H9 (cell line): ENCODE measurements around the gene DAPK2. TPM values are rescaled to one million over a fixed set of nuclear protein-coding genes. Genes with fewer than 3 reads are reported as not detected.
A peak's percentile ranks its signal among the peaks of the same experiment; 100 is the strongest.

Source experiments
- DNase-seq: peaks from one replicate; pipeline ENCODE4 v3.0.0-alpha.2; 2017
- H2AFZ ChIP-seq: one replicate; pipeline ENCODE4 v1.6.1; 2013; ENCODE audit warnings: mild to moderate bottlenecking, low read length, control low read depth, moderate library complexity
- H2AK5ac ChIP-seq: 2 replicates; pipeline ENCODE4 v1.6.1; 2013; ENCODE audit warnings: low read length, control low read depth, mixed read lengths; ENCODE audit not compliant: insufficient read length
- H2BK120ac ChIP-seq: one replicate; pipeline ENCODE4 v1.6.1; 2013; ENCODE audit warnings: low read depth, mild to moderate bottlenecking, low read length, control low read depth, inconsistent platforms; ENCODE audit not compliant: poor library complexity, severe bottlenecking
- H2BK12ac ChIP-seq: 2 replicates; pipeline ENCODE4 v1.6.1; 2013; ENCODE audit warnings: low read length, control low read depth, mixed read lengths, low read depth; ENCODE audit not compliant: insufficient read length
- H2BK15ac ChIP-seq: 2 replicates; pipeline ENCODE4 v1.6.1; 2013; ENCODE audit warnings: low read depth, low read length, control low read depth
- H2BK20ac ChIP-seq: one replicate; pipeline ENCODE4 v1.6.1; 2013; ENCODE audit warnings: low read depth, mild to moderate bottlenecking, low read length, control low read depth, inconsistent platforms; ENCODE audit not compliant: poor library complexity, severe bottlenecking
- H2BK5ac ChIP-seq: 2 replicates; pipeline ENCODE4 v1.6.1; 2013; ENCODE audit warnings: low read length, control low read depth, mixed read lengths; ENCODE audit not compliant: insufficient read length
- H3K14ac ChIP-seq: 2 replicates; pipeline ENCODE4 v1.6.1; 2013; ENCODE audit warnings: low read length, control low read depth; ENCODE audit not compliant: insufficient read depth
- H3K18ac ChIP-seq: 2 replicates; pipeline ENCODE4 v1.6.1; 2013; ENCODE audit warnings: low read depth, mild to moderate bottlenecking, mixed read lengths, low read length, control low read depth; ENCODE audit not compliant: insufficient read length
- H3K23ac ChIP-seq: 2 replicates; pipeline ENCODE4 v1.6.1; 2013; ENCODE audit warnings: low read length, control low read depth, mixed read lengths, low read depth; ENCODE audit not compliant: insufficient read length
- H3K23me2 ChIP-seq: 2 replicates; pipeline ENCODE4 v1.6.1; 2013; ENCODE audit warnings: low read depth, mild to moderate bottlenecking, mixed read lengths, low read length, control low read depth; ENCODE audit not compliant: insufficient read length, poor library complexity, severe bottlenecking
- H3K27ac ChIP-seq: 2 replicates; pipeline ENCODE4 v1.5.1; 2013; ENCODE audit warnings: low read length, control low read depth, mixed read lengths, low read depth; ENCODE audit not compliant: insufficient read length
- H3K27me3 ChIP-seq: 2 replicates; pipeline ENCODE4 v1.6.1; 2013; ENCODE audit warnings: low read length, control low read depth, inconsistent platforms; ENCODE audit not compliant: insufficient read depth
- H3K4ac ChIP-seq: 2 replicates; pipeline ENCODE4 v1.6.1; 2013; ENCODE audit warnings: low read depth, mild to moderate bottlenecking, control low read depth, inconsistent platforms, low read length, moderate library complexity
- H3K4me1 ChIP-seq: 2 replicates; pipeline ENCODE4 v1.6.1; 2013; ENCODE audit warnings: low read length, control low read depth, inconsistent platforms; ENCODE audit not compliant: insufficient read depth
- H3K4me2 ChIP-seq: 2 replicates; pipeline ENCODE4 v1.6.1; 2013; ENCODE audit warnings: low read length, control low read depth, mixed read lengths; ENCODE audit not compliant: insufficient read length, insufficient read depth
- H3K56ac ChIP-seq: 2 replicates; pipeline ENCODE4 v1.6.1; 2013; ENCODE audit warnings: low read depth, mild to moderate bottlenecking, mixed read lengths, low read length, control low read depth; ENCODE audit not compliant: insufficient read length
- H3K79me1 ChIP-seq: 2 replicates; pipeline ENCODE4 v1.6.1; 2013; ENCODE audit warnings: low read depth, mild to moderate bottlenecking, moderate library complexity, low read length, control low read depth, inconsistent platforms; ENCODE audit not compliant: insufficient read depth, poor library complexity, severe bottlenecking
- H3K79me2 ChIP-seq: 2 replicates; pipeline ENCODE4 v1.6.1; 2013; ENCODE audit warnings: low read length, control low read depth, inconsistent platforms; ENCODE audit not compliant: insufficient read depth
- H3K9ac ChIP-seq: 2 replicates; pipeline ENCODE4 v1.6.1; 2013; ENCODE audit warnings: low read length, control low read depth, mixed read lengths; ENCODE audit not compliant: insufficient read length; ENCODE audit errors: extremely low read depth
- H3K9me3 ChIP-seq: one replicate; pipeline ENCODE4 v1.6.1; 2013; ENCODE audit warnings: low read depth, low read length, inconsistent platforms; ENCODE audit not compliant: control insufficient read depth
- H3T11ph ChIP-seq: one replicate; pipeline ENCODE4 v1.6.1; 2013; ENCODE audit warnings: mild to moderate bottlenecking, low read length, control low read depth, inconsistent platforms
- H4K20me1 ChIP-seq: one replicate; pipeline ENCODE4 v1.6.1; 2013; ENCODE audit not compliant: control insufficient read depth, insufficient read length, insufficient read depth
- H4K5ac ChIP-seq: 2 replicates; pipeline ENCODE4 v1.6.1; 2013; ENCODE audit warnings: low read depth, mild to moderate bottlenecking, mixed read lengths, low read length, control low read depth; ENCODE audit not compliant: insufficient read length
- H4K8ac ChIP-seq: replicated peaks from 2 replicates; pipeline ENCODE4 v1.6.1; 2013; ENCODE audit warnings: low read length, control low read depth, mixed read lengths, low read depth; ENCODE audit not compliant: insufficient read length
- H4K91ac ChIP-seq: 2 replicates; pipeline ENCODE4 v1.6.1; 2013; ENCODE audit warnings: low read depth, mild to moderate bottlenecking, moderate library complexity, mixed read lengths, low read length, control low read depth; ENCODE audit not compliant: insufficient read length
- H3K27ac Mint-ChIP-seq, 3 experiments: 2 replicates in 2 of 3; 3 replicates in 1 of 3; pipeline ENCODE4 v1.8.0; 2020 to 2021; ENCODE audit warnings: mixed read lengths in 3 of 3, mild to moderate bottlenecking in 1 of 3, moderate library complexity in 1 of 3
- H3K27me3 Mint-ChIP-seq: 2 replicates; pipeline ENCODE4 v1.8.0; 2021; ENCODE audit warnings: low read depth, mild to moderate bottlenecking, moderate library complexity, mixed read lengths
- H3K36me3 Mint-ChIP-seq, 3 experiments: 2 replicates in 2 of 3; 3 replicates in 1 of 3; pipeline ENCODE4 v1.8.0; 2020 to 2021; ENCODE audit warnings: low read depth in 3 of 3, mixed read lengths in 3 of 3; ENCODE audit not compliant: insufficient read depth in 1 of 3
- H3K4me1 Mint-ChIP-seq, 2 experiments: 2 replicates each; pipeline ENCODE4 v1.8.0; 2020; ENCODE audit warnings: mixed read lengths in 2 of 2
- H3K4me3 Mint-ChIP-seq, 2 experiments: 2 replicates in 1 of 2; 3 replicates in 1 of 2; pipeline ENCODE4 v1.8.0; 2020 to 2021; ENCODE audit warnings: mild to moderate bottlenecking in 2 of 2, mixed read lengths in 2 of 2, moderate library complexity in 1 of 2
- H3K9me3 Mint-ChIP-seq, 2 experiments: 2 replicates in 1 of 2; 3 replicates in 1 of 2; pipeline ENCODE4 v1.8.0; 2020; ENCODE audit warnings: mild to moderate bottlenecking in 2 of 2, mixed read lengths in 2 of 2, moderate library complexity in 1 of 2
- CTCF ChIP-seq: fragments of 200-600 bp; sonication (generic); conservative IDR thresholded peaks from 3 replicates; pipeline ENCODE4 v1.8.0; 2021; ENCODE audit warnings: antibody characterized with exemption, mild to moderate bottlenecking
- WGBS: extraction: QIAGEN DNeasy Blood & Tissue Kit; methylation state at CpG from one replicate; pipeline ENCODE4 v1.1.7; 2013; ENCODE audit warnings: missing lambda C conversion rate, low lambda C conversion rate, mixed read lengths; ENCODE audit not compliant: insufficient read length; ENCODE audit errors: extremely low coverage; 5-methylcytosine and 5-hydroxymethylcytosine counted together
- total RNA-seq: library from RNA; stranded (reverse); gene quantifications from 2 replicates; pipeline ENCODE4 v1.2.1, GENCODE V29; 2021

The DAPK2 gene
- total RNA-seq, 1 experiment from 2014 or later: 3.5 TPM

GRCh38 chr15:63939531-63940130 lies 106.7 kb downstream of the DAPK2 start:
- Mint-ChIP-seq H3K4me3 (no peak overlapping the region; a peak in 1 of 5 replicates), H3K4me1 (peaks cover under 1 to 8% of the 10 kb centered on the region in 2 experiments; a peak in 1 of 4 replicates), H3K27me3 (no peaks in the 10 kb centered on the region), H3K36me3 (no peaks in the 10 kb centered on the region; a peak in 1 of 7 replicates), H3K27ac (peak overlapping the region in 2 of 3 experiments; percentile 47 to 55; a peak in 5 of 7 replicates), H3K9me3 (no peaks in the 10 kb centered on the region)
- Histone ChIP-seq H3K4me2 (no peak overlapping the region), H3K9ac (no peak overlapping the region), H3K56ac (no peak overlapping the region), H3K23ac (no peak overlapping the region), H3K23me2 (no peaks in the 10 kb centered on the region), H3K79me1 (no peaks in the 10 kb centered on the region), H4K8ac (no peak overlapping the region), H2BK15ac (no peak overlapping the region), H4K5ac (no peak overlapping the region), H3K79me2 (no peaks in the 10 kb centered on the region), H2AFZ (no peak overlapping the region), H3K18ac (no peak overlapping the region), H3K9me3 (no peaks in the 10 kb centered on the region), H2BK20ac (no peak overlapping the region), H3K14ac (peak overlapping the region; percentile 31; the same call in 1 of the 2 replicates), H2BK5ac (no peak overlapping the region), H2BK12ac (no peak overlapping the region), H2BK120ac (no peak overlapping the region), H4K20me1 (no peaks in the 10 kb centered on the region), H3K4ac (no peak overlapping the region), H4K91ac (no peak overlapping the region), H3K27ac (no peak overlapping the region), H3K27me3 (no peaks in the 10 kb centered on the region), H3K4me1 (no peaks in the 10 kb centered on the region), H3T11ph (no peak overlapping the region), H2AK5ac (no peak overlapping the region)
- DNase-seq: peak; percentile 15
- TF ChIP-seq CTCF: no peak
- no CpG with 5 or more reads among the region's 4 CpGs for WGBS
